ENCODE results near the gene ANKRD49. TPM values are rescaled to one million over a fixed set of nuclear protein-coding genes. Genes with fewer than 3 reads are reported as not detected.
A peak's percentile ranks its signal among the peaks of the same experiment; 100 is the strongest.

The ANKRD49 gene, protein sequence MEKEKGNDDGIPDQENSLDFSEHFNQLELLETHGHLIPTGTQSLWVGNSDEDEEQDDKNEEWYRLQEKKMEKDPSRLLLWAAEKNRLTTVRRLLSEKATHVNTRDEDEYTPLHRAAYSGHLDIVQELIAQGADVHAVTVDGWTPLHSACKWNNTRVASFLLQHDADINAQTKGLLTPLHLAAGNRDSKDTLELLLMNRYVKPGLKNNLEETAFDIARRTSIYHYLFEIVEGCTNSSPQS
- total RNA-seq = 10.3 and 11.7 TPM in 2 replicates
- long read RNA-seq, transcript ANKRD49-210 (3 exons, 2,268 nt) = major isoform, 20 of 23 reads
- long read RNA-seq, partial matches to known transcripts = 0 of 23 reads
- long read RNA-seq, other reads (novel, unspliced or antisense) = 1 of 23 reads

DNA sequence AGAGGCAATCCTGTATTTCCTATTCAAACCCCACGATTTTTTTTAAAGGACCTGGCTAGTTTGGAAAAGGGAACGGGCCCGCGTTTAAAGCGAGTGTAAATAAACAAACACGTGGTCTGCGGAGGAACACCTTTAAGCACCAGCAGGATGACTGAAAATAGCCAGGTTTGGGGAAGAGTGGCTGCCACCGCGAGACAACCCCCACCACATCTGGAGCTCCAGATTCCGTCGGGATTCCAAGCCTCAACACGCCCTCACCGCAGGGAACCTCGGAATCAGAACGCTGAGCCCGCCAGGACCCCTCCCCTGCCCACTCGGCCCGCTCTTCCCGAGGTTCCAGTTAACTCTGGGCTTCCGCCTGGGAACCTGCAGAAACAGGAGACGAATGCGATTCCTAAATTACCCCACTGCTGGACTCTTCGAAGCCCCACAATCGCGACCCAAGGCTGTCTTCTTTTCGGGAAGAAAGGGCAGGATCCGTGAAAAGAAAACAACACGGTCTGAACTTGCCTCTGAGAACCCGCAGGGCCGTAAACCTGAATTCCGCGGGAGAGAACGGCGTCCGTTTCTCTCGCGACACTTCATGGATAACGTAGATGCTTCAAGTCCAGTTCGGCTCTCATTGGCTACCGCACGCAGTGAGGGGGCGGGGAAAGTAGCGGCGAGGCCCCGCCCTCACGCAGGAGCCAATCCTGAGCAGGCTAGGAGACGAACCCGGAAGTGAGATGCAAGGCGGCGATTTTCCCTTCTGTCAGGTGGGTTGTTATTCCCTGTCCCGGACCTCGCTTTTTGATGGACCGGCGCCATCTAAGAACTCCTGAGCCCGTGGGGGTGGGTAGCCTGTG lies at the start of gene ANKRD49, which contains the start of gene MRE11:
Gene ANKRD49 (plus strand): TSS at position 704 of the 845 bp plus-strand sequence. CDS start 2,710 bp downstream, outside the sequence.
Gene MRE11 (minus strand): TSS at position 564 of the 845 bp plus-strand sequence. CDS start 1,043 bp downstream, outside the sequence.
- Mint-ChIP-seq H3K4me3 (peak within 1 kb of the TSS; percentile 98), H3K4me1 (peaks cover 21% of the 10 kb centered on the region), H3K27ac (ENCODE audit: unreplicated experiment) (peak within 1 kb of the TSS; percentile 100)

DNA sequence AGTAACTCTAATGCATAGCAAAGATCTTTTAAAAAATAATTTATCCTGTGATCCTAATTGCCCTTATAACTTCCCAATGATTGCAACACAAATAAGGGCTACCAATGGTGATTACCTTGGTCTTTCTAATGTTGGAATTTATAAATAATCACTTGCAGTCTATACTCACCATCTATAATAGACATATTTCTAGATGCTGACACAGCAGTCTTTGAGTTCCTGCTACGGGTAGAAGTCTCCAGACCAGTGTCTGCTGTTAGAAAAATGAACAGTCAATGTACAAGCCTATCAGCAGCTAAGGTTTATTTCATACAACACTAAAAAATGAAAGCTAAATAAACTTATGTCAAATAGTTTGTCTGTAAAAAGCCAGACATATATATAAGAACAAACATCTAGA lies 48.1 kb upstream of the ANKRD49 start:
- Mint-ChIP-seq H3K36me3 (ENCODE audit: low read depth) (peaks cover 3% of the 10 kb centered on the region), H3K4me3 (no peak overlapping the region), H3K9me3 (no peaks in the 10 kb centered on the region), H3K27ac (ENCODE audit: unreplicated experiment) (no peak overlapping the region), H3K4me1 (peaks cover 4% of the 10 kb centered on the region), H3K27me3 (ENCODE audit: low read depth) (no peaks in the 10 kb centered on the region)
- TF ChIP-seq, protein P1, sequence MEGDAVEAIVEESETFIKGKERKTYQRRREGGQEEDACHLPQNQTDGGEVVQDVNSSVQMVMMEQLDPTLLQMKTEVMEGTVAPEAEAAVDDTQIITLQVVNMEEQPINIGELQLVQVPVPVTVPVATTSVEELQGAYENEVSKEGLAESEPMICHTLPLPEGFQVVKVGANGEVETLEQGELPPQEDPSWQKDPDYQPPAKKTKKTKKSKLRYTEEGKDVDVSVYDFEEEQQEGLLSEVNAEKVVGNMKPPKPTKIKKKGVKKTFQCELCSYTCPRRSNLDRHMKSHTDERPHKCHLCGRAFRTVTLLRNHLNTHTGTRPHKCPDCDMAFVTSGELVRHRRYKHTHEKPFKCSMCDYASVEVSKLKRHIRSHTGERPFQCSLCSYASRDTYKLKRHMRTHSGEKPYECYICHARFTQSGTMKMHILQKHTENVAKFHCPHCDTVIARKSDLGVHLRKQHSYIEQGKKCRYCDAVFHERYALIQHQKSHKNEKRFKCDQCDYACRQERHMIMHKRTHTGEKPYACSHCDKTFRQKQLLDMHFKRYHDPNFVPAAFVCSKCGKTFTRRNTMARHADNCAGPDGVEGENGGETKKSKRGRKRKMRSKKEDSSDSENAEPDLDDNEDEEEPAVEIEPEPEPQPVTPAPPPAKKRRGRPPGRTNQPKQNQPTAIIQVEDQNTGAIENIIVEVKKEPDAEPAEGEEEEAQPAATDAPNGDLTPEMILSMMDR (conservative IDR thresholded peaks at IDR 0.05) = no peak
- no peak for DNase-seq (ENCODE audit: low read depth, low spot score)

More for the DNA sequence above, at the start of gene ANKRD49, which contains the start of gene MRE11:
- Mint-ChIP-seq H3K36me3 (ENCODE audit: low read depth) (peaks cover 12% of the 10 kb centered on the region), H3K27me3 (ENCODE audit: low read depth) (no peaks in the 10 kb centered on the region), H3K9me3 (no peaks in the 10 kb centered on the region)
- TF ChIP-seq, protein P1 (conservative IDR thresholded peaks at IDR 0.05) = no peak
- peak; percentile 93 for DNase-seq (ENCODE audit: low read depth, low spot score)

DNA sequence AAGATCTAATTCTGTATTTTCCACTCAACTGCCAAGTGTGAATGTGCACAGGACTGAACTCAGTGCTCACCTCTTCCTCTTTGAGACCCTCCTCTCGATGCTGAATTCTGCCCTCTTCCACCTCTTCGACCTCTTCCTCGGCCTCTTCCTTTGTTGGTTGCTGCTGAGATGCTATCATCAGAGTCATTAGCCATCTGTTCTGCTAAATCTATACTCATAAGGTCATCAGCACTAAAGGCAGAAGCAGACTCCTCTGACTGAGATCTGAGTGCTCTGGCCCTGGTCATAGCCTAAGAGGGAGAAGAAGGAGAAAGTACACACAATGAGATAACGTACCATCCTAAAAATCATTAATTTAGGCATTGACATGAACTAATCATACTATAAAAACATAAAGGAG lies 46.6 kb upstream of the ANKRD49 start:
- Mint-ChIP-seq H3K27me3 (ENCODE audit: low read depth) (no peaks in the 10 kb centered on the region), H3K4me1 (peaks cover 4% of the 10 kb centered on the region), H3K36me3 (ENCODE audit: low read depth) (peaks cover 3% of the 10 kb centered on the region), H3K9me3 (no peaks in the 10 kb centered on the region), H3K27ac (ENCODE audit: unreplicated experiment) (no peak overlapping the region), H3K4me3 (no peak overlapping the region)
- TF ChIP-seq, protein P1 (conservative IDR thresholded peaks at IDR 0.05) = no peak
- no peak for DNase-seq (ENCODE audit: low read depth, low spot score)

DNA sequence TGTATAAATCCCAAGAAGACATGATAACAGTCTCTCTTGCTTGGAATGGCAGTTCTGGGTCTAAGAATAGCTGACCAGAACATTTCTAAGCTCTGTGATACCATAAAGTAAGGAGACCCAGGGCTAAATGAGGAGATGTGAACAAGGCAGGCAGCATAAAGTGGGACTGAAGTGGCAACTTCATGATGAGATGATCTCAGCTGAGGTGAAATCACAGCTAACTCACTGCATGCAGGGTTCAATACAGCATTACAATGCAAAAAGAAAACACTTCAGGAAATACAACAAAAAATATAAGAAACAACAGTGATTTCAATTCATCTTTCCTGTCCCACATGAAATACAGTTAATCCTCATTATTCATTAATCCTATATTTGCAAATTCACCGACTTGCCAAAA lies 44.8 kb upstream of the ANKRD49 start:
- Mint-ChIP-seq H3K9me3 (no peaks in the 10 kb centered on the region), H3K4me3 (no peak overlapping the region), H3K36me3 (ENCODE audit: low read depth) (peaks cover 3% of the 10 kb centered on the region), H3K27ac (ENCODE audit: unreplicated experiment) (no peak overlapping the region), H3K27me3 (ENCODE audit: low read depth) (no peaks in the 10 kb centered on the region), H3K4me1 (peaks cover 4% of the 10 kb centered on the region)
- TF ChIP-seq, protein P1 (conservative IDR thresholded peaks at IDR 0.05) = no peak
- DNase-seq (ENCODE audit: low read depth, low spot score) = no peak

DNA sequence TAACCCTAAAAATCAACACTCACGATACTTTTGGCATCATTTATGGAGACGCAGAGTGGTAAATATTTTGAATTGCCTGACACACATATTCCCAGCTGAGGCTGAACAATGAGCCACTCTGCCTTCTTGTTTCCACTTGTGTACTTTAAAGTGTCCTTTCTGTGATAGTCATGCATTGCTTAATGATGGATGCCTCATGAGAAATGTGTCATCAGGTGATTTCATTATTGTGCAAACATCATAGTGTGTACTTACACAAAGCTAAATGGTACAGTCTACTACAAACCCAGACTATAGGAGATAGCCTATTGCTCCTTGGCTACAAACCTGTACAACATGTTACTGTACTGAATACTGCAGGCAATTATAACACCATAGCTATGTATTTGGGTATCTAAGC lies 44.3 kb upstream of the ANKRD49 start:
- no peaks in the 10 kb centered on the region for H3K27me3 Mint-ChIP-seq (ENCODE audit: low read depth)
- DNase-seq (ENCODE audit: low read depth, low spot score) = no peak
- no peak overlapping the region for H3K27ac Mint-ChIP-seq (ENCODE audit: unreplicated experiment)
- H3K36me3 Mint-ChIP-seq (ENCODE audit: low read depth) = peaks cover 3% of the 10 kb centered on the region
- H3K4me1 Mint-ChIP-seq = peaks cover 4% of the 10 kb centered on the region
- TF ChIP-seq, protein P1 (conservative IDR thresholded peaks at IDR 0.05) = no peak
- H3K9me3 Mint-ChIP-seq = no peaks in the 10 kb centered on the region
- H3K4me3 Mint-ChIP-seq = no peak overlapping the region
